Tibial artery (tissue), 4 donors: ENCODE data around the gene HMX3.

Source experiments
- DNase-seq, 2 donors: peaks; one replicate each; pipeline ENCODE4 v3.0.0-alpha.2; 2019
- H3K27ac ChIP-seq, 2 donors: fragments of 200-600 bp; sonication (generic) in 1 of 2; 1 replicate in 1 of 2; 2 replicates in 1 of 2; pipeline ENCODE4 v1.5.1; 2018 to 2019; ENCODE audit warnings: mild to moderate bottlenecking in 1 of 2
- H3K27me3 ChIP-seq, 2 donors: fragments of 200-600 bp; sonication (generic) in 1 of 2; one replicate each; pipeline versions ENCODE4 v1.5.1 to v1.6.0; 2016 to 2019
- H3K36me3 ChIP-seq, 3 donors: fragments of 200-600 bp; sonication (generic) in 2 of 3; one replicate each; pipeline ENCODE4 v1.5.1; 2016 to 2019; ENCODE audit warnings: mild to moderate bottlenecking in 2 of 3
- H3K4me1 ChIP-seq, 4 donors: fragments of 200-600 bp; sonication (generic) in 2 of 4; 1 replicate in 3 of 4; 2 replicates in 1 of 4; pipeline ENCODE4 v1.5.1; 2016 to 2019
- H3K4me3 ChIP-seq, 2 donors: fragments of 200-600 bp; sonication (generic) in 1 of 2; 1 replicate in 1 of 2; 2 replicates in 1 of 2; pipeline ENCODE4 v1.5.1; 2018 to 2019; ENCODE audit warnings: mild to moderate bottlenecking in 2 of 2
- H3K9me3 ChIP-seq, 3 donors: fragments of 200-600 bp; sonication (generic) in 1 of 3; one replicate each; pipeline ENCODE4 v1.5.1; 2016 to 2019
- CTCF ChIP-seq, 2 experiments: fragments of 200-600 bp in 1 of 2; fragments of 450-650 bp in 1 of 2; IDR thresholded peaks; one replicate each; pipeline ENCODE4 v1.5.1; 2017 to 2019; ENCODE audit warnings: antibody characterized with exemption in 2 of 2, mild to moderate bottlenecking in 1 of 2, moderate library complexity in 1 of 2
- intact Hi-C: fragments of 100-400 bp; cut with DNase I; formaldehyde crosslinking; loops from one replicate; pipeline ENCODE4 v1.15.0; 2023; ENCODE audit warnings: low total_unique reads

Gene HMX3

GRCh38 chr10:123135415-123136141 lies at the start of gene HMX3:
Gene HMX3, plus strand, starts transcription at chr10:123135970. Its CDS starts 81 bp downstream, at chr10:123136051.
- Histone ChIP-seq H3K36me3 (no peaks in the 10 kb centered on the region), H3K4me1 (peaks cover 0 to 58% (median 44%) of the 10 kb centered on the region in 4 donors), H3K9me3 (no peaks in the 10 kb centered on the region), H3K27ac (no peak within 1 kb of the TSS), H3K27me3 (peaks cover 7 to 100% of the 10 kb centered on the region in 2 donors), H3K4me3 (peak within 1 kb of the TSS; percentile 36 to 48)
- intact Hi-C loops: no loop called here
- DNase-seq: no peak
- TF ChIP-seq CTCF (IDR thresholded peaks at IDR 0.05): no peak

GRCh38 chr10:123086281-123086680 lies 49.5 kb upstream of the HMX3 start:
- intact Hi-C loops: no loop called here
- H3K27me3 ChIP-seq: peaks cover 0 to 12% of the 10 kb centered on the region in 2 donors
- H3K36me3 ChIP-seq: no peaks in the 10 kb centered on the region
- H3K4me3 ChIP-seq: no peak overlapping the region
- no peak overlapping the region for H3K27ac ChIP-seq
- H3K4me1 ChIP-seq: no peaks in the 10 kb centered on the region
- no peak for TF ChIP-seq CTCF (IDR thresholded peaks at IDR 0.05)
- no peaks in the 10 kb centered on the region for H3K9me3 ChIP-seq
- DNase-seq: no peak

GRCh38 chr10:123087348-123087747 lies 48.4 kb upstream of the HMX3 start:
- no peak for TF ChIP-seq CTCF (IDR thresholded peaks at IDR 0.05)
- H3K27ac ChIP-seq: no peak overlapping the region
- H3K27me3 ChIP-seq: peaks cover 0 to 12% of the 10 kb centered on the region in 2 donors

GRCh38 chr10:123087786-123088185 lies 48.0 kb upstream of the HMX3 start:
- intact Hi-C loops: no loop called here
- Histone ChIP-seq H3K9me3 (no peaks in the 10 kb centered on the region), H3K27ac (no peak overlapping the region), H3K27me3 (peaks cover 0 to 9% of the 10 kb centered on the region in 2 donors), H3K4me3 (no peak overlapping the region), H3K36me3 (no peaks in the 10 kb centered on the region), H3K4me1 (no peaks in the 10 kb centered on the region)
- DNase-seq: no peak
- no peak for TF ChIP-seq CTCF (IDR thresholded peaks at IDR 0.05)

More at GRCh38 chr10:123087348-123087747, 48.4 kb upstream of the HMX3 start:
- Histone ChIP-seq H3K9me3 (no peaks in the 10 kb centered on the region), H3K36me3 (no peaks in the 10 kb centered on the region), H3K4me1 (no peaks in the 10 kb centered on the region), H3K4me3 (no peak overlapping the region)
- no peak for DNase-seq
- intact Hi-C loops: no loop called here

GRCh38 chr10:123092635-123093414 lies 42.9 kb upstream of the HMX3 start:
- no peaks in the 10 kb centered on the region for H3K4me1 ChIP-seq
- H3K4me3 ChIP-seq: no peak overlapping the region
- no peaks in the 10 kb centered on the region for H3K9me3 ChIP-seq
- intact Hi-C loops: no loop called here
- H3K27me3 ChIP-seq: peaks cover 0 to 21% of the 10 kb centered on the region in 2 donors
- no peak overlapping the region for H3K27ac ChIP-seq
- DNase-seq: no peak
- TF ChIP-seq CTCF (IDR thresholded peaks at IDR 0.05): no peak
- no peaks in the 10 kb centered on the region for H3K36me3 ChIP-seq
